Astrocyte of the spinal cord (primary cell): ENCODE measurements around the gene CTXN1.

Source experiments
- DNase-seq: peaks from one replicate; pipeline ENCODE4 v3.0.0; 2011; ENCODE audit warnings: low read depth, low spot score
- H3K4me3 ChIP-seq: 2 replicates; pipeline ENCODE4 v1.5.1; 2011; ENCODE audit warnings: low read depth, mild to moderate bottlenecking, low read length, moderate library complexity
- CTCF ChIP-seq: IDR thresholded peaks from 2 replicates; pipeline ENCODE4 v1.5.1; 2012; ENCODE audit warnings: low read depth, mild to moderate bottlenecking, low read length, inconsistent platforms
- in situ Hi-C: cut with HindIII; loops from 2 replicates; pipeline ENCODE4 v1.10.0; 2017; ENCODE audit warnings: low sequenced_read_pairs

Gene CTXN1

GRCh38 chr19:7924651-7925170 is 1.2 kb downstream of the CTXN1 start:
- TF ChIP-seq CTCF: no peak
- DNase-seq: no peak
- peak overlapping the region; percentile 20 for H3K4me3 ChIP-seq
- in situ Hi-C loops: no loop called here

GRCh38 chr19:7924241-7924640 is 1.7 kb downstream of the CTXN1 start:
- no peak overlapping the region for H3K4me3 ChIP-seq
- in situ Hi-C loops: no loop called here
- DNase-seq: no peak
- no peak for TF ChIP-seq CTCF

GRCh38 chr19:7923295-7924191 is 2.4 kb downstream of the CTXN1 start:
- TF ChIP-seq CTCF: no peak
- in situ Hi-C loops: no loop called here
- H3K4me3 ChIP-seq: no peak overlapping the region
- no peak for DNase-seq

GRCh38 chr19:7922836-7923195 is 3.1 kb downstream of the CTXN1 start:
- no peak for DNase-seq
- in situ Hi-C loops: no loop called here
- no peak overlapping the region for H3K4me3 ChIP-seq
- TF ChIP-seq CTCF: no peak

- H3K4me3 ChIP-seq: no peak overlapping the region
- TF ChIP-seq CTCF: no peak
- no peak for DNase-seq
- in situ Hi-C loops: no loop called here
Observed at GRCh38 chr19:7921967-7922835, 3.7 kb downstream of the CTXN1 start.

- DNase-seq: no peak
- peak overlapping the region; percentile 48 for H3K4me3 ChIP-seq
- in situ Hi-C loops: no loop called here
Observed at GRCh38 chr19:7921302-7921966, 4.5 kb downstream of the CTXN1 start.

More at GRCh38 chr19:7921302-7921966, 4.5 kb downstream of the CTXN1 start:
- no peak for TF ChIP-seq CTCF
